Breast epithelium (tissue), 4 donors: ENCODE measurements around the gene SMPX. TPM values are rescaled to one million over a fixed set of nuclear protein-coding genes. Genes with fewer than 3 reads are reported as not detected.
A peak's percentile ranks its signal among the peaks of the same experiment; 100 is the strongest.

Source experiments
- DNase-seq, 2 donors: peaks; one replicate each; pipeline ENCODE4 v3.0.0-alpha.2; 2019; ENCODE audit warnings: low spot score in 2 of 2
- H3K27ac ChIP-seq, 2 donors: fragments of 200-600 bp; sonication (generic) in 1 of 2; one replicate each; pipeline ENCODE4 v1.5.1; 2016 to 2019; ENCODE audit warnings: mild to moderate bottlenecking in 1 of 2
- H3K27me3 ChIP-seq, 2 donors: fragments of 200-600 bp; sonication (generic) in 1 of 2; one replicate each; pipeline versions ENCODE4 v1.5.1 to v1.6.0; 2017 to 2019; ENCODE audit warnings: control low read depth in 1 of 2, mild to moderate bottlenecking in 1 of 2
- H3K36me3 ChIP-seq: fragments of 200-600 bp; one replicate; pipeline ENCODE4 v1.5.1; 2019
- H3K4me1 ChIP-seq, 2 donors: fragments of 200-600 bp; sonication (generic); one replicate each; pipeline ENCODE4 v1.5.1; 2016 to 2019; ENCODE audit warnings: control low read depth in 1 of 2
- H3K4me3 ChIP-seq, 3 donors: fragments of 200-600 bp; sonication (generic); 1 replicate in 2 of 3; 2 replicates in 1 of 3; pipeline ENCODE4 v1.5.1; 2016 to 2019; ENCODE audit warnings: mild to moderate bottlenecking in 3 of 3, moderate library complexity in 2 of 3
- H3K9me3 ChIP-seq, 2 donors: fragments of 200-600 bp; sonication (generic) in 1 of 2; one replicate each; pipeline ENCODE4 v1.5.1; 2016 to 2019; ENCODE audit warnings: control low read depth in 1 of 2
- POLR2A ChIP-seq: fragments of 450-650 bp; IDR thresholded peaks from one replicate; pipeline ENCODE4 v1.6.1; 2016; ENCODE audit warnings: antibody characterized with exemption, mild to moderate bottlenecking, moderate library complexity
- POLR2AphosphoS5 ChIP-seq, 3 donors: sonication (generic); formaldehyde crosslinking; IDR thresholded peaks; one replicate each; pipeline ENCODE4 v1.6.1; 2017; ENCODE audit warnings: antibody characterized with exemption in 3 of 3
- intact Hi-C: fragments of 100-400 bp; cut with DNase I; formaldehyde crosslinking; loops from one replicate; pipeline ENCODE4 v1.15.1; 2023; ENCODE audit warnings: low total_unique reads
- total RNA-seq, 3 donors: library from RNA; depleted of rRNA; stranded (reverse); fragments of >200 nt; gene quantifications; one replicate each; pipeline ENCODE4 v1.1.0, GENCODE V29; 2016
- TF ChIP-seq, protein P1 (sequence below), 3 donors: fragments of 450-650 bp; IDR thresholded peaks; one replicate each; pipeline ENCODE4 v1.5.1; 2016 to 2017; ENCODE audit warnings: antibody characterized with exemption in 3 of 3, mild to moderate bottlenecking in 3 of 3, moderate library complexity in 3 of 3

SMPX gene
- total RNA-seq, 3 donors from 2014 or later: 1.0 TPM; not detected in 2

DNA sequence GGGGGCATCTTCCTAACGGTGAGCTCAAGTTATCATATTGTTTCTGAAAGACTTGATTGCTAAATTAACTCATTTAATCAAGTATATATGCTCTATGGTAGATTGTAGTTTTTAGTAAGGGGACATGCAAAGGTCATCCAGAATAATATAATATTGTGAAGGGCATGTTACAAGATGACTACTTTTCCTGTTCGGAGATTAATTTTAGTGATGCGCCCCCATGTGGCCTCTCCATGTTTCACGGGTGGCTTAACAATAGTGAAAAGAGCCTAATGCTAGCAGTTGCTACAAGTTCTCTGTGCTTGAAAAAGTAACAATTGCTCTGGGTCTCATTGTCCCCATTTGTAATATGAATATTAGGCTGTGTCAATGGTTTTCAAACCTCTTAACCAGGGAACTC lies 12.2 kb downstream of the SMPX start:
- Histone ChIP-seq H3K27me3 (peaks cover 0 to 41% of the 10 kb centered on the region in 2 donors), H3K4me1 (no peaks in the 10 kb centered on the region), H3K36me3 (no peaks in the 10 kb centered on the region), H3K9me3 (no peaks in the 10 kb centered on the region), H3K4me3 (no peak overlapping the region), H3K27ac (no peak overlapping the region)
- TF ChIP-seq POLR2AphosphoS5 (IDR thresholded peaks at IDR 0.05): no peak
- TF ChIP-seq POLR2A: no peak
- TF ChIP-seq, protein P1, sequence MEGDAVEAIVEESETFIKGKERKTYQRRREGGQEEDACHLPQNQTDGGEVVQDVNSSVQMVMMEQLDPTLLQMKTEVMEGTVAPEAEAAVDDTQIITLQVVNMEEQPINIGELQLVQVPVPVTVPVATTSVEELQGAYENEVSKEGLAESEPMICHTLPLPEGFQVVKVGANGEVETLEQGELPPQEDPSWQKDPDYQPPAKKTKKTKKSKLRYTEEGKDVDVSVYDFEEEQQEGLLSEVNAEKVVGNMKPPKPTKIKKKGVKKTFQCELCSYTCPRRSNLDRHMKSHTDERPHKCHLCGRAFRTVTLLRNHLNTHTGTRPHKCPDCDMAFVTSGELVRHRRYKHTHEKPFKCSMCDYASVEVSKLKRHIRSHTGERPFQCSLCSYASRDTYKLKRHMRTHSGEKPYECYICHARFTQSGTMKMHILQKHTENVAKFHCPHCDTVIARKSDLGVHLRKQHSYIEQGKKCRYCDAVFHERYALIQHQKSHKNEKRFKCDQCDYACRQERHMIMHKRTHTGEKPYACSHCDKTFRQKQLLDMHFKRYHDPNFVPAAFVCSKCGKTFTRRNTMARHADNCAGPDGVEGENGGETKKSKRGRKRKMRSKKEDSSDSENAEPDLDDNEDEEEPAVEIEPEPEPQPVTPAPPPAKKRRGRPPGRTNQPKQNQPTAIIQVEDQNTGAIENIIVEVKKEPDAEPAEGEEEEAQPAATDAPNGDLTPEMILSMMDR (IDR thresholded peaks at IDR 0.05): peak in 2 of 3 donors; percentile 14 to 23
- DNase-seq: no peak
- intact Hi-C loops: no loop called here

- no peak for DNase-seq
- peaks cover 0 to 44% of the 10 kb centered on the region in 2 donors for H3K27me3 ChIP-seq
- no peaks in the 10 kb centered on the region for H3K36me3 ChIP-seq
- H3K4me3 ChIP-seq: no peak overlapping the region
- H3K4me1 ChIP-seq: no peaks in the 10 kb centered on the region
- no peak overlapping the region for H3K27ac ChIP-seq
- intact Hi-C loops: no loop called here
- no peaks in the 10 kb centered on the region for H3K9me3 ChIP-seq
- TF ChIP-seq POLR2AphosphoS5 (IDR thresholded peaks at IDR 0.05): no peak
- no peak for TF ChIP-seq POLR2A
- TF ChIP-seq, protein P1 (IDR thresholded peaks at IDR 0.05): no peak
Measured at GRCh38 chrX:21744721-21745120, 13.2 kb downstream of the SMPX start.

DNA sequence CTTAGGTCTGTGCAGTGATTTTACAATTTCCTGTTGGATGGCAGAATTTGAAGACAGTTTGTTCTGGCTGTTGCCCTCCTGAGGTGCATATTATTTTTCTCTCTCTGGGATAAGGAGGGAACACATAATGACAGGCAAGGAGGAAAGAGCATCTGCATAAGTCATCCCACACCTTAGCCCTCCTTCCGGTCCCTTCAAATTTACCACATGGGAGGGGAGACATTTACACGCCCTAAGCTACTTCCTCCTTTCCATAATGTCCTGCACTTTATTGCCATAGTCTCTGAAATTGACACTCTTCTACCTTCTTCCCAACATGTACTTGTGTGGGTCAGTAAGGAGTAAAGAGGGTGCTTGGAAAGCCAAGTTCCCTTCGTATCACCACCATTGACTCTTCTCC lies 13.9 kb downstream of the SMPX start:
- Histone ChIP-seq H3K9me3 (no peaks in the 10 kb centered on the region), H3K4me3 (no peak overlapping the region), H3K27ac (no peak overlapping the region), H3K4me1 (no peaks in the 10 kb centered on the region), H3K36me3 (no peaks in the 10 kb centered on the region), H3K27me3 (peaks cover 0 to 43% of the 10 kb centered on the region in 2 donors)
- intact Hi-C loops: no loop called here
- TF ChIP-seq, protein P1 (IDR thresholded peaks at IDR 0.05): no peak
- TF ChIP-seq POLR2AphosphoS5 (IDR thresholded peaks at IDR 0.05) (no peak), POLR2A (no peak)
- no peak for DNase-seq

DNA sequence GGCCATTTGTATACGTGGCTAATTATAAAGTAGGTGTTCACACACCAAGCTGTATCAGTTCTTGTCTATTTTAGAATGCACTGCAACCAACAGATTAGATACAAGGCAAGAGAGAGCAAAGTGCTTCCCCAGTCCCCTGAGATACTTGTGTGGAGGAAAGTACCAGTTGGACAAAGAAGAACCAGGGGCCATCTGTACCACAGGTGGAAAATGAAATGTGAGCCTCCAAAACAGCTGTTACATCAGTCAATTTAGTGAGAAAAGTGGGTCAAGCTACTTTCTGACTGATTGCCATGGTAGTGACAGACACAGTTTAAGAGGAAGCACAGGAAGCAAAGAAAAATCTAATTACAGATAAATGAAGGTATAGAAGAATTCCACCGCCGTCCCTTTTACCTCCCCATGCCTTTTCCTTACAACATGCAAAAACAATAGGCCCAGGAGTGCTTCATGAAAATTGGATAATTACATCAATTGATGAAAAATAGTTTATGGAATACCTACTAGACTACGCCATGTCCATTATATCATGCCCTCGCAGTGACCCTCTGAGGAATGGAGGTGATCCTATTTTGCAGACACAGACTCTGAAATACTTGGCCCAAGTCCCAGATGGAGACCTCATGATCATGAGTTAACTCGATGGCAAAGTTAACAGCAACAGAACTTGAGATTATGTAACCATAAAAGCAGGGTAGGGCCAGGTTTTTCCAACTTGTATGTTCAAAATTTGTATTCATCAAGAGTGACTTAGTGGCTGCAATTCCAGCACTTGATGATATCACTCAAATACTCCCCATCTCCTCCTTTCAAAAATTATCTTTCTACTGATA lies 15.8 kb downstream of the SMPX start:
- no peak for TF ChIP-seq POLR2A
- TF ChIP-seq, protein P1 (IDR thresholded peaks at IDR 0.05): no peak
- no peak for TF ChIP-seq POLR2AphosphoS5 (IDR thresholded peaks at IDR 0.05)
- no peak overlapping the region for H3K4me3 ChIP-seq
- H3K27ac ChIP-seq: no peak overlapping the region
- H3K36me3 ChIP-seq: no peaks in the 10 kb centered on the region
- no peaks in the 10 kb centered on the region for H3K4me1 ChIP-seq
- H3K9me3 ChIP-seq: no peaks in the 10 kb centered on the region
- peaks cover 0 to 42% of the 10 kb centered on the region in 2 donors for H3K27me3 ChIP-seq
- intact Hi-C loops: no loop called here
- DNase-seq: no peak

GRCh38 chrX:21741364-21741763 lies 16.6 kb downstream of the SMPX start:
- Histone ChIP-seq H3K4me3 (no peak overlapping the region), H3K36me3 (no peaks in the 10 kb centered on the region), H3K4me1 (no peaks in the 10 kb centered on the region), H3K27me3 (peaks cover 0 to 46% of the 10 kb centered on the region in 2 donors), H3K27ac (peak overlapping the region in 1 of 2 donors; percentile 18), H3K9me3 (no peaks in the 10 kb centered on the region)
- no peak for DNase-seq
- TF ChIP-seq POLR2AphosphoS5 (IDR thresholded peaks at IDR 0.05) (no peak), POLR2A (no peak)
- TF ChIP-seq, protein P1 (IDR thresholded peaks at IDR 0.05): no peak
- intact Hi-C loops: no loop called here
